Measurements from ENCODE around the gene AHI1.

DNA sequence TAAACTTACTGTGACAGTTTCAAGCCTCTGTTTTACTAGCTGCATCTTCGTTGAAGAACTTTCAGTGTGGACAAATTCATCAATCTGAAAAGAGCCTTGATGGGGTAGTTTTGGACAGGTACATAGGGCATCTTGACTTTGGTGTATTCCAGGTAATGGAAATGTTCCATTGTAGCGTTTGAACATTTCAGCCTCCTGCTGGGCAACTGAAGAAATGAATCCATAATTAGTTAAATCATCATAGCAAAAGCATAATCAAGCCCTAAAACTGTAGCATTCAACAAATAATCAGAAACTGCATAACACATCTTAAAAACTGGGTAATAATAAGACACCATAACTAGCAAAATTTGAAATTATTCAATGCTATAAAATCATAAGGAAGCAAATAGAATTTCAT lies 86.2 kb downstream of the AHI1 start:
- TF ChIP-seq, protein P1, sequence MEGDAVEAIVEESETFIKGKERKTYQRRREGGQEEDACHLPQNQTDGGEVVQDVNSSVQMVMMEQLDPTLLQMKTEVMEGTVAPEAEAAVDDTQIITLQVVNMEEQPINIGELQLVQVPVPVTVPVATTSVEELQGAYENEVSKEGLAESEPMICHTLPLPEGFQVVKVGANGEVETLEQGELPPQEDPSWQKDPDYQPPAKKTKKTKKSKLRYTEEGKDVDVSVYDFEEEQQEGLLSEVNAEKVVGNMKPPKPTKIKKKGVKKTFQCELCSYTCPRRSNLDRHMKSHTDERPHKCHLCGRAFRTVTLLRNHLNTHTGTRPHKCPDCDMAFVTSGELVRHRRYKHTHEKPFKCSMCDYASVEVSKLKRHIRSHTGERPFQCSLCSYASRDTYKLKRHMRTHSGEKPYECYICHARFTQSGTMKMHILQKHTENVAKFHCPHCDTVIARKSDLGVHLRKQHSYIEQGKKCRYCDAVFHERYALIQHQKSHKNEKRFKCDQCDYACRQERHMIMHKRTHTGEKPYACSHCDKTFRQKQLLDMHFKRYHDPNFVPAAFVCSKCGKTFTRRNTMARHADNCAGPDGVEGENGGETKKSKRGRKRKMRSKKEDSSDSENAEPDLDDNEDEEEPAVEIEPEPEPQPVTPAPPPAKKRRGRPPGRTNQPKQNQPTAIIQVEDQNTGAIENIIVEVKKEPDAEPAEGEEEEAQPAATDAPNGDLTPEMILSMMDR (IDR thresholded peaks at IDR 0.05) = no peak
- no peak for TF ChIP-seq EP300 (IDR thresholded peaks at IDR 0.05)
- no peak for TF ChIP-seq POLR2A (IDR thresholded peaks at IDR 0.05)

Measured in ovary (tissue), 3 donors.